HG02571 (cell line): ENCODE data around the gene FAM234B.

Source experiments
- ATAC-seq: cut with Tn5 transposase; IDR thresholded peaks from one replicate; pipeline ENCODE4 v1.9.1; 2021; ENCODE audit warnings: mild to moderate bottlenecking, moderate library complexity; ENCODE audit not compliant: unreplicated experiment

Gene FAM234B

DNA sequence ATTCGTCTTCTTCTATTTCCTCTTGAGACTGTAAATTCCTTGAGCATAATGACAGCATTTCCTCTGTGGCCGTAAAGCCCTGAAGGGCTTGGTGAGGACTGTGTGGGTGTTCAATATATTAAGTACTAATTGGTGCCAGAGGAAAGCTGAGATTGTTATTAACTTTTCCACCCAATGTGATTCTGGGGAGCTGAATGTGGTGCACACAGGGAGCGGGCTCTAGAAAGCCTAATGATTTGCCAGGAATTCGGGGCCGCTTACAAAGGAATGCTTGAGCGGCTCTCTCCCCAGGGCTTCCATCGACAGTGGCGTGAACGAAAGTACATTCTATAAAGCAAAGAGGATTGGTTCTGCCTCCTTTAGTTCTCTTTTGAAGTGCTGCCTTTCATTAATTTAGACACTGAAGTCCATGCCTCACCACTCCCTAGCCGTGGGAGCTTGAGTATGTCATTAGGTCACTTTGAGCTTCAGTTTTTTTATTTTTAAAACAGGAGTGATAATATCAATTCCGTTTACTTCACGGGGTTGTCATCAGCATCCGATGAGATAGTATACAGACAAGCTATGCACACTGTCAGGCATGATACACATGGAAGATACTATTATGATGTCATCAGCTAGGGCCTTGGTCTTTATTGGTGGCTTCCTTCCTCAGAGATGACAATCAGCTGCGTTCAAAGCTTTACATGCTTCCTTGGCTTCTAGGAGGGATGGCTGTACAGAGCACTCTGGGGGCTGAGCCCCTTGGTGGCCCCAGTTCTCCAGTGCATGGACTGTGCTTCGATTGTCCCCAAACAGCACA lies 70.3 kb downstream of the FAM234B start:
- ATAC-seq: no peak

DNA sequence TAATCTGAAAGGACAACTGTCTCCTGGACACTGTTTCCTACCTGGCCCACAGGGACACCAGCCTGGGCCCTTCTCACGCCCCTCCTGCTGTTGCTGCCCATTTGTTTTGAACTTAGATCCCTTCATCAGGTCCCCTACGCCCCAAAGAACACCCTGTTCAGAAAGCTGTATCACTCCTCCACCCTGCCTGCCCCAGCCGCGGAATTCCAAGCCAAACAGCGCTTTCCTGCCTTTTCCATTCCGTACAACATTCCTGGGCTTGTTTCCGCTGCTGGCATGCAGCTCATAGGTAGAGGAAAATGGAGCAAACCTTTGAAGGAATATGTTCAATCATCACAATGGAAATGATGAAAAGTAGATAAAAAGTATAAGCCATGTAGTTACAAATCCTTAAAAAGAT lies 72.1 kb downstream of the FAM234B start:
- no peak for ATAC-seq

GRCh38 chr12:13117029-13117428 lies 72.8 kb downstream of the FAM234B start:
- no peak for ATAC-seq

- ATAC-seq: no peak
Measured at GRCh38 chr12:13119826-13120225, 75.6 kb downstream of the FAM234B start.

DNA sequence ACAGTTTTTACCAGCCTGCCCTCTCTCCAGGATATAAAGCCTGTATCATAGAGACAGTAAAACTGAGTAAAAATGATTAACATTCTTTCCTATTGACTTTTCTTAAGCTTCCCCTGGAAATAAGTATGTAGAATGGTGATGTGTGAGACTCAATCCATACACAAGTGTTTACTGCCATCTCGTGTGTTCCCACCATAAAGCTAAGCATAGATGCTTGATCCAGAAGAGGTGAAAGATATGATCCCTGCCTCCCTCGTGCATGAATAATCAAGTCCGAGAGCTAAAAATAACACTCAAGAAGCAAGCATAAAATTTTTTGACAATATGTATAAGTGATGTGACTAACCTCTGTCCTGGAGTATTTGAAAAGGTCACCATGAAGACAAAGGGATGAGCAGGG lies 76.2 kb downstream of the FAM234B start:
- ATAC-seq: no peak

- ATAC-seq: no peak
Measured at GRCh38 chr12:13121568-13121967, 77.4 kb downstream of the FAM234B start.

DNA sequence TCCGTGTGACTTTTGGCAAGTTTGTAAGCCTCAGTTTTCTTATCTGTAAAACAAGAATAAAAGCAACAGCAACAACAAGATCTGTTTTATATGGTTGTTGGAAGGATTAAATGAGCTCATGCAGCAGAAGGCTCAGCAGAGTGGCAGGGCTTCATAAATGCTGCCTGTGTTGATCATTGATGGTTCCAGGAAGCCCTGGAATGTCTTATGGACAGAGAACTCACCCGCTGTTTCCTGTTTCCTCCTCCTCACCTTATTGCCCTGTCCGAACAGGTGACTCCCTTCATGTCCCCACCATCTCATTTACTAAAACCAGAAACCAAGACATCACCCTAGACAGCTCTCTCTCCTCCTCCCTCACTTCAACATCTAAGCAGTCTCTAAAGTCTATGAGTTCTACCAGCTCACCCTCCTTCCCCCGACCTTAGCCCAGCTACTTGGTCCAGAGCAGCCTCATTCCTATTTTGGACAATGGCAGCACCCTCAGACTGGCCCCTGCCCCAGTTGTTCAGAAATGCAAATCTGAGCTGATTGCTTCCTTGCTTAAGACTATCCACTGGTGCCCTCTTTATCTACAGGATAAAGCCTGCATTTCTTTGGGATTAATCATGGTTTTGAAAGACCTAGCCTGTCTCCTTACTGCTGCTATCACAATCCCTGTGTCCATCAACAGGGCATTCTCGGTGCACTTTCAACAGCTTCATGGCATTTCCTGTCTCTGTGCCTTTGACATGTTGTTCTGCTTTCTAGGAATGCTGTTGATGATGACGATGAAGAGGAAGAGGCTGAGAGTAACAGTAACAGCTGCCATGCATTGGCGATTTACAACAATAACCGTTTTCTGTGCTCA lies 80.7 kb downstream of the FAM234B start:
- ATAC-seq: no peak

GRCh38 chr12:13125996-13126395 lies 81.8 kb downstream of the FAM234B start:
- ATAC-seq: no peak

GRCh38 chr12:13126494-13126893 lies 82.3 kb downstream of the FAM234B start:
- ATAC-seq: no peak

GRCh38 chr12:13127444-13127843 lies 83.3 kb downstream of the FAM234B start:
- no peak for ATAC-seq

GRCh38 chr12:13128291-13128965 lies 84.2 kb downstream of the FAM234B start:
- no peak for ATAC-seq

- ATAC-seq: no peak
Measured at GRCh38 chr12:13130981-13131380, 86.8 kb downstream of the FAM234B start.
